Fibroblast of pulmonary artery (primary cell): ENCODE measurements around the gene SCNN1A.
A peak's percentile ranks its signal among the peaks of the same experiment; 100 is the strongest.

Experiments used
- DNase-seq: peaks from one replicate; pipeline ENCODE4 v3.0.0-alpha.2; 2010; ENCODE audit warnings: low read depth
- H3K4me3 ChIP-seq: replicated peaks from 2 replicates; pipeline ENCODE4 v1.5.1; 2011; ENCODE audit warnings: low read depth, mild to moderate bottlenecking, control low read depth, low read length, moderate library complexity
- TF ChIP-seq, protein P1 (sequence below): IDR thresholded peaks from 2 replicates; pipeline ENCODE4 v1.5.1; 2011; ENCODE audit warnings: mild to moderate bottlenecking, control low read depth, low read length, inconsistent platforms; ENCODE audit errors: missing control alignments

SCNN1A gene

DNA sequence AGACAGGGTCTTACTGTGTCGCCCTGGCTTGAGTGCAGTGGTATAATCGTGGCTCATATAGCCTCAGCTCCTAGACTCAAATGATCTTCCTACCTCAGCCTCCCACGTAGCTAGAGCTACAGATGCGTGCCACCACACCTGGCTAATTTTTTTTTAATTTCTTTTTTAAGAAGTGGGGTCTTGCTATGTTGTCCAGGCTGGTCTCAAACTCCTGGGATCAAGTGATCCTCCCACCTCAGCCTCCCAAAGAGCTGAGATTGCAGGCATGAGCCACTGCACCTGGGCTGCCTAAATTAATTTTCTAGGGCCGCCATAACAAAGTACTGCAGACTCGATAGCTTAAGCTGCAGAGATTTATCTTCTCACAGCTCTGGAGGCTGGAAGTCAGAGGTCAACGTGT is 17.7 kb upstream of the SCNN1A start:
- DNase-seq, result no peak
- H3K4me3 ChIP-seq, result no peak overlapping the region
- TF ChIP-seq, protein P1, sequence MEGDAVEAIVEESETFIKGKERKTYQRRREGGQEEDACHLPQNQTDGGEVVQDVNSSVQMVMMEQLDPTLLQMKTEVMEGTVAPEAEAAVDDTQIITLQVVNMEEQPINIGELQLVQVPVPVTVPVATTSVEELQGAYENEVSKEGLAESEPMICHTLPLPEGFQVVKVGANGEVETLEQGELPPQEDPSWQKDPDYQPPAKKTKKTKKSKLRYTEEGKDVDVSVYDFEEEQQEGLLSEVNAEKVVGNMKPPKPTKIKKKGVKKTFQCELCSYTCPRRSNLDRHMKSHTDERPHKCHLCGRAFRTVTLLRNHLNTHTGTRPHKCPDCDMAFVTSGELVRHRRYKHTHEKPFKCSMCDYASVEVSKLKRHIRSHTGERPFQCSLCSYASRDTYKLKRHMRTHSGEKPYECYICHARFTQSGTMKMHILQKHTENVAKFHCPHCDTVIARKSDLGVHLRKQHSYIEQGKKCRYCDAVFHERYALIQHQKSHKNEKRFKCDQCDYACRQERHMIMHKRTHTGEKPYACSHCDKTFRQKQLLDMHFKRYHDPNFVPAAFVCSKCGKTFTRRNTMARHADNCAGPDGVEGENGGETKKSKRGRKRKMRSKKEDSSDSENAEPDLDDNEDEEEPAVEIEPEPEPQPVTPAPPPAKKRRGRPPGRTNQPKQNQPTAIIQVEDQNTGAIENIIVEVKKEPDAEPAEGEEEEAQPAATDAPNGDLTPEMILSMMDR, result no peak

DNA sequence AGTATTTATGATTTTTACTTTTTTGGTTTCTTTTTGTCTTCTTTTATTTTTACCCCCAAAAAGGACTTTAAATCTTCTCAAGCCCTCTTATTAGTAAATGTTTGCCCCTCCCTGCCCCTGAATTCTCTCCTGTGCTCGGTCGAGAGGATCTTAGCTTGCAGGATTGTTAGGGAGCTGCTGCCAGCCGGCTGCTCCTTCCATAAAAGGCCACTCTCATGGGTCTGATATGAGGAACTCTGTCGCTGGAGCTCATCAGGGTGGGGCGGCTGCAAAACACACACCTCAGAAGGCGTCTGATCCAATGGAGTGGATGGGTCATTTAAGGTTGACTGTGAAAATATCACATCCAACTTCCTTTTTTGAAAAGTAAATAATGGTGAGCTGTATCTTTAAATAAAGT is 17.1 kb upstream of the SCNN1A start:
- no peak for DNase-seq
- no peak overlapping the region for H3K4me3 ChIP-seq
- TF ChIP-seq, protein P1, result no peak

DNA sequence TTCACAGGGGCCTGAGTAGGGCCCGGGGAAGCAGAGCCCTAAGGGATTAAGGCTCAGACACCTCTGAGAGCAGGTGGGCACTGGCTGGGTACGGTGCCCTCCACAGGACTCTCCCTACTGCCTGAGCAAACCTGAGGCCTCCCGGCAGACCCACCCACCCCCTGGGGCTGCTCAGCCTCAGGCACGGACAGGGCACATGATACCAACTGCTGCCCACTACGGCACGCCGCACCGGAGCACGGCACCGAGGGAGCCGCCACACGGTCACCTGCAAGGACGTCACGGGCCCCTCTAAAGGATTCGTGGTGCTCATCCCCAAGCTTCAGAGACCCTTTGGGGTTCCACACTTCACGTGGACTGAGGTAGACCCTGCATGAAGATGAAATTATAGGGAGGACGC is 15.7 kb upstream of the SCNN1A start:
- H3K4me3 ChIP-seq, result no peak overlapping the region
- TF ChIP-seq, protein P1, result no peak
- DNase-seq, result no peak

DNA sequence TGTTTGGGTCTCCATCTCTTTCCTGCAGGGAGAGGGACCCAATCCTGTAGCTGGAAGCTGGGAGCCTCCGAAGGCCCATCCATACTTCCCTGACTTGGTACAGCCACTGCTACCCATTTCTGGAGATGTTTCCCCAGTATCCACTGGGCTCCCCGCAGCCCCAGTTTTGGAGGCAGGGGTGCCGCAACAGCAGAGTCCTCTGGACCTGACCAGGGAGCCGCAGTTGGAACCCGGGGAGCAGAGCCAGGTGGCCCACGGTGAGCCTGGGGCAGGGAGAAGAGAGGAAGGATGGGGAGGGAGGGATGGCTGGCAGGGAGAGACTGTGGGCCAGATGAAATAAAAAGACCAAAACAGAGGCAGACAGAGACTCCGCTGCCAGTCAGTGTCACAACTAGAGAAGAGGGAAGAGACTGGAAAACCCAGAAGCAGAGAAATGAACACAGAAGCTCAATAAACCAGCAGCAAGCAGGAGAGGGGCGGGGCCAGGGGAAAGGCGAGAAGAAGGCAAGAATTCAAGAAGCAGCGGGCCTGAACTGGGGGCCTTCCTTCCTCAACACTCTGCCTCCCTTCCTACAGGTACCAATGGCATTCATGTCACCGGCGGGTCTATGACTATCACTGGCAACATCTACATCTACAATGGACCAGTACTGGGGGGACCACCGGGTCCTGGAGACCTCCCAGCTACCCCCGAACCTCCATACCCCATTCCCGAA is 14.9 kb upstream of the SCNN1A start:
- TF ChIP-seq, protein P1, result no peak
- no peak overlapping the region for H3K4me3 ChIP-seq
- DNase-seq, result no peak

DNA sequence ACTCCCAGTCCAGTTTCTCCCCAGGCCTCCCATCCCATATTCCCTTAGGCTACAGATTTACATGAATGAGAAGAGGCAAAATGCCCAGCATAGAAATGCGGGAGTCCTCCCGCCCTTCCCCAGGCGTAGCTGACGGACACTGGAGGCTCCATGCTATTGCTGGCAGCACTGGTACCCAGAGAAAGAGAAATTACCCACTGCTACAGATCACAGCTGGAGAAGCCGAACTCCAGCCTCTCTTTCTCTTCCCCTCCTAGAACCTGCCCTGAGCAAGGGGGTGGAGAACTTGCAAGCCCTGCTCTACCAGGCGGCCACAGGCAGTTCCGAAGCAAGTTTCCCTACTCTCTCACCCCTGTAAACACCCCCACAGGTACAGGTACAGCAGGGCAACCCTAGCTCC is 12.2 kb upstream of the SCNN1A start:
- no peak overlapping the region for H3K4me3 ChIP-seq
- DNase-seq, result no peak
- TF ChIP-seq, protein P1, result no peak

DNA sequence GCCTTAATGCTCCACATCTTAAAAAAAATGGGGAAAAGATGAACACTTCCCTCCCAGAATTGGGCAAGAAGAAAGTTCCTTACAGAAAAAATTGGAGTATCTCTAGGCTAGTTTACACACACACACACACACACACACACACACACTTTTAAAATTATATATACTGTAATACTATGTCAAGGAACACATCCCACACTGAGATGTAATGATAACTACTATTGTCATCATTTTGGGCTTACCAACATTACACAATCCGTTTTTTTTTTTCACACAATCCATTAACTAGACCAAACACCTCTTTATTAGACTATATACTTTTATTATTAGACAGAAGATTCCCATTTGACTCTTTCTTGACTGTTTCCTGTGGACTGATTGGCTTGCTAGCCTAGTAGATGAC is 11.1 kb upstream of the SCNN1A start:
- peak overlapping the region; percentile 12 for H3K4me3 ChIP-seq
- DNase-seq, result no peak
- TF ChIP-seq, protein P1, result no peak

DNA sequence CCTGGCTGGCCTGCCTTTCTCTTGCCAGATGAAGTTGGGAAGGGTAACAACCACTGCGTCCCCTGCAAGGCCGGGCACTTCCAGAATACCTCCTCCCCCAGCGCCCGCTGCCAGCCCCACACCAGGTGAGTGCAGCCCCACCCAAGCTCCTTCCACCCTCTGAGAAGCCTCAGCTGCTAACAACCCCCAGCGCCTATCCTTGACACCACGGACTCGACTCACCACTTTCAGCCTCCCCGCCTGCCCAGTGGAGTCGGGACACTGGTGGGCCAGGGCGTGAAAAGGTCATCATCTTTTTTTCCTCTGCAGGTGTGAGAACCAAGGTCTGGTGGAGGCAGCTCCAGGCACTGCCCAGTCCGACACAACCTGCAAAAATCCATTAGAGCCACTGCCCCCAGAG is 10.7 kb upstream of the SCNN1A start:
- H3K4me3 ChIP-seq, result peak overlapping the region; percentile 12
- TF ChIP-seq, protein P1, result no peak
- DNase-seq, result no peak
